ENCODE measurements around the gene DOCK9. TPM values are rescaled to one million over a fixed set of nuclear protein-coding genes. Genes with fewer than 3 reads are reported as not detected.

DOCK9 gene
- total RNA-seq, 1 donor: 44.5 TPM

GRCh38 chr13:98960606-98961502, 17.0 kb downstream of the DOCK9 start:
- Histone ChIP-seq H3K79me2 (ENCODE audit: insufficient read depth, low read length) (no peaks in the 10 kb centered on the region), H3K27ac (ENCODE audit: low read depth, low read length) (no peak overlapping the region)
- no peak for DNase-seq (ENCODE audit: insufficient read length, low spot score, missing footprints)

GRCh38 chr13:98959786-98960605, 17.9 kb downstream of the DOCK9 start:
- no peak for DNase-seq (ENCODE audit: insufficient read length, low spot score, missing footprints)
- Histone ChIP-seq H3K4me1 (ENCODE audit: insufficient read depth, low read length) (no peaks in the 10 kb centered on the region), H3K27ac (ENCODE audit: low read depth, low read length) (no peak overlapping the region), H4K20me1 (ENCODE audit: insufficient read depth, low read length) (peaks cover 2% of the 10 kb centered on the region), H2AFZ (ENCODE audit: low read length) (no peak overlapping the region), H3K36me3 (ENCODE audit: insufficient read depth, low read length) (no peaks in the 10 kb centered on the region), H3K4me3 (ENCODE audit: insufficient read depth, low read length) (no peak overlapping the region), H3K9me3 (ENCODE audit: low read depth, low read length) (no peaks in the 10 kb centered on the region), H3K4me2 (ENCODE audit: insufficient read depth, low read length) (no peak overlapping the region), H3K27me3 (ENCODE audit: insufficient read depth, low read length) (no peaks in the 10 kb centered on the region), H3K79me2 (ENCODE audit: insufficient read depth, low read length) (no peaks in the 10 kb centered on the region)
- no peak for TF ChIP-seq CTCF (IDR thresholded peaks at IDR 0.05; ENCODE audit: extremely low read depth, low read depth, low read length)

More at GRCh38 chr13:98960606-98961502, 17.0 kb downstream of the DOCK9 start:
- Histone ChIP-seq H3K4me1 (ENCODE audit: insufficient read depth, low read length) (no peaks in the 10 kb centered on the region), H3K36me3 (ENCODE audit: insufficient read depth, low read length) (no peaks in the 10 kb centered on the region), H2AFZ (ENCODE audit: low read length) (no peak overlapping the region), H3K4me2 (ENCODE audit: insufficient read depth, low read length) (no peak overlapping the region), H4K20me1 (ENCODE audit: insufficient read depth, low read length) (peaks cover 2% of the 10 kb centered on the region), H3K9me3 (ENCODE audit: low read depth, low read length) (no peaks in the 10 kb centered on the region), H3K4me3 (ENCODE audit: insufficient read depth, low read length) (no peak overlapping the region), H3K27me3 (ENCODE audit: insufficient read depth, low read length) (no peaks in the 10 kb centered on the region)
- no peak for TF ChIP-seq CTCF (IDR thresholded peaks at IDR 0.05; ENCODE audit: extremely low read depth, low read depth, low read length)

GRCh38 chr13:98959291-98959690, 18.6 kb downstream of the DOCK9 start:
- Histone ChIP-seq H4K20me1 (ENCODE audit: insufficient read depth, low read length) (peaks cover 2% of the 10 kb centered on the region), H3K9me3 (ENCODE audit: low read depth, low read length) (no peaks in the 10 kb centered on the region), H3K4me3 (ENCODE audit: insufficient read depth, low read length) (no peak overlapping the region), H3K4me2 (ENCODE audit: insufficient read depth, low read length) (no peak overlapping the region), H2AFZ (ENCODE audit: low read length) (no peak overlapping the region), H3K36me3 (ENCODE audit: insufficient read depth, low read length) (no peaks in the 10 kb centered on the region), H3K79me2 (ENCODE audit: insufficient read depth, low read length) (no peaks in the 10 kb centered on the region), H3K4me1 (ENCODE audit: insufficient read depth, low read length) (no peaks in the 10 kb centered on the region), H3K27ac (ENCODE audit: low read depth, low read length) (no peak overlapping the region), H3K27me3 (ENCODE audit: insufficient read depth, low read length) (no peaks in the 10 kb centered on the region)
- no peak for DNase-seq (ENCODE audit: insufficient read length, low spot score, missing footprints)
- no peak for TF ChIP-seq CTCF (IDR thresholded peaks at IDR 0.05; ENCODE audit: extremely low read depth, low read depth, low read length)

GRCh38 chr13:98958443-98958794, 19.4 kb downstream of the DOCK9 start:
- Histone ChIP-seq H3K79me2 (ENCODE audit: insufficient read depth, low read length) (no peaks in the 10 kb centered on the region), H3K4me1 (ENCODE audit: insufficient read depth, low read length) (no peaks in the 10 kb centered on the region), H4K20me1 (ENCODE audit: insufficient read depth, low read length) (peaks cover 2% of the 10 kb centered on the region), H3K4me3 (ENCODE audit: insufficient read depth, low read length) (no peak overlapping the region), H3K9me3 (ENCODE audit: low read depth, low read length) (no peaks in the 10 kb centered on the region), H2AFZ (ENCODE audit: low read length) (no peak overlapping the region), H3K27me3 (ENCODE audit: insufficient read depth, low read length) (no peaks in the 10 kb centered on the region), H3K4me2 (ENCODE audit: insufficient read depth, low read length) (no peak overlapping the region), H3K36me3 (ENCODE audit: insufficient read depth, low read length) (no peaks in the 10 kb centered on the region), H3K27ac (ENCODE audit: low read depth, low read length) (no peak overlapping the region)
- no peak for DNase-seq (ENCODE audit: insufficient read length, low spot score, missing footprints)
- no peak for TF ChIP-seq CTCF (IDR thresholded peaks at IDR 0.05; ENCODE audit: extremely low read depth, low read depth, low read length)

Measured in osteoblast (primary cell).